Measurements from ENCODE around the gene AGPAT2.

DNA sequence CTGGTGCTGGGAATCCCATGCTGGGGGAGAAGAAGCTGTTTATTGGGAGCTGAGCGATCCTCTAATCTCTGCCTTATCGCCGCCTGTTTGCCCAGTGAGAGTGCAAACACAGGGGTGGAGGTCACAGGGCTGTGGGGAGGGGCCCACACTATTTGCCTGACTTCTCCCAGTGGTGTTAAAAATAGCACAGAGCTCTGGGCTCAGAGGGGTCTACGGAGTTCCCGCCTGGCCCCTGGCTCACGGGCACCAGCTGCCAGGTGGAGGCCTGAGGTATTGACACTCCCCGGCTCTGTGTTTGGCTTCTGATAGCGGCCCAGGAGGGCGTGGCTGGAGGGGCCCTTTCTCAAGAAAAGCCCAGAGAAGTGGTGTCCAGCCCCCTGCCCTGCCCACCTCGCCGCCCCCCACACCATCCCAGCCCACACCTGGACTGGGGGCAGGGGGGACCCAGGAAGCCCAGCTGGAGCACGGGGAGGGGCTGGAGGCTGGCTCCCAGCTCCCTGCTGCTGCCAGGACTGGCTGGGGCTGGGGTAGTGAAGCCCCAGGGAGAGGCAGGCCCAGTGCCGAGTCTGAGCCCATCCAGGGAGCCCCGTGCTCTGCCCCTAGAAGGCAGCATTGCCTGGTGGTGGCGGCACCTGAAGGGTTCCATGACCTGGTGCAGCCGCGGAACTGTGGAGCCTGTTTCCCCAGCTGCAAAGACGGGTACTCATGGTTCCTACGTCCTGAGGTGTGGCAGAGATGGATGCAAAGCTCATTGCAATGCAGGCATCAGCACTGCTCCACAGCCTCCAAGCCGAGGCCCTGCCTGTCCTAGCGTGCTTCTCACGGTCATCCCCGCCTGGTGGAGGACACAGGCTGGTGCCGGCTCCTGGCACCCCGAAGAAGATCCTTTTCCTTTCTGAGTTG lies 60.3 kb downstream of the AGPAT2 start:
- TF ChIP-seq CTCF (IDR thresholded peaks at IDR 0.05; ENCODE audit: poor library complexity) (no peak), EZH2 (IDR thresholded peaks at IDR 0.05; ENCODE audit: borderline replicate concordance) (no peak)
